ENCODE measurements around the gene NKD2. TPM values are rescaled to one million over a fixed set of nuclear protein-coding genes. Genes with fewer than 3 reads are reported as not detected.
"Not testable (repeated sequence)": the region's sequence is repeated elsewhere in the genome, so short reads cannot be mapped to it uniquely, and the experiment has no call there.

Gene NKD2
- total RNA-seq, 1 donor from 2014 or later = 41.7 TPM

DNA sequence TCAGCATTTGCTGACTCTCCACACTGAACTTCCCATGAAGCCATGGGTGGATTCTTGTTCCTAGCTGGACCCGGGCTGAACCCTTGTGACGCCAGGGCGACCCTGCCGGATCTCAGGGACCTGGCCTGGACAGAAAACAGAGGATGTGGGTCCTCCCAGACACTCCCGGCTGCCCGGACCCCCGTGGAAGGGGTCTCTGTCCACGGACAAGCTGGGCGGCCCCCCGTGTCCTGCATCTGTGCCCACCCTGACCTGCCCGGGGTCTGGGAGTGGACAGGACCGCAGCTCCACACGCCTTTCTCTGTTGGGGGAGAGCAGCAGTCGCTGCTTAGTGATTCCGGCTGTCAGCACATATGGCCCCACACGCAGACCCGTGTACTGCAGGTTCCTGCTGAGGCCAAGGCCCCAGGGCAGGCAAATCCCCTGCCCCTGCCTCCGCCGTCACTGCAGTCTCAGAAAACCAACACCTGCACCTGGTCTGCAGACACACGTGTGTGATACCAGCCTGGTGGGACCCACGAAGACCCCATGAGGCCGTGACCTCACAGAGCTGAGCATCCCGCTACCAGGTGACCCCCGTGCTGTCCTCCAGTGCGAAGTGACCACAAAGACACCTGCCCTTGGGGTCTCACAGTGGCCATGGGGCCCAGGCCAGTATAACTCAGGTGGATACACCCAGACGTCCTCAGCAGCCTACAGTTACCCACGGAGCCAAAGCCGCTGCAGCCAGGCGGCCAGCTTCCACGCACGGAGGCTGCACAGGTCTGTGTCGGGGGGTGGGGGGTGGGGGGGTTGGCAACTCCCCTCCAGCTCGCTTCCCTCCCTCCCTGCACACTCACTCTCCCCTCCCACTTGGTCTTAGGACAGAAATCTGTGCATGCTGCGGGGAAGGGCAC lies 50.6 kb downstream of the NKD2 start:
- H3K4me1 Mint-ChIP-seq (ENCODE audit: low read depth, unreplicated experiment) = peaks cover 4% of the 10 kb centered on the region
- no peak overlapping the region for H3K4me3 Mint-ChIP-seq (ENCODE audit: unreplicated experiment)
- peaks cover 17% of the 10 kb centered on the region for H3K27me3 Mint-ChIP-seq (ENCODE audit: unreplicated experiment)
- H3K9me3 Mint-ChIP-seq (ENCODE audit: unreplicated experiment) = peaks cover 6% of the 10 kb centered on the region
- H3K27ac Mint-ChIP-seq (ENCODE audit: unreplicated experiment) = no peak overlapping the region
- H3K36me3 Mint-ChIP-seq (ENCODE audit: unreplicated experiment) = no peaks in the 10 kb centered on the region
- TF ChIP-seq, protein P1, sequence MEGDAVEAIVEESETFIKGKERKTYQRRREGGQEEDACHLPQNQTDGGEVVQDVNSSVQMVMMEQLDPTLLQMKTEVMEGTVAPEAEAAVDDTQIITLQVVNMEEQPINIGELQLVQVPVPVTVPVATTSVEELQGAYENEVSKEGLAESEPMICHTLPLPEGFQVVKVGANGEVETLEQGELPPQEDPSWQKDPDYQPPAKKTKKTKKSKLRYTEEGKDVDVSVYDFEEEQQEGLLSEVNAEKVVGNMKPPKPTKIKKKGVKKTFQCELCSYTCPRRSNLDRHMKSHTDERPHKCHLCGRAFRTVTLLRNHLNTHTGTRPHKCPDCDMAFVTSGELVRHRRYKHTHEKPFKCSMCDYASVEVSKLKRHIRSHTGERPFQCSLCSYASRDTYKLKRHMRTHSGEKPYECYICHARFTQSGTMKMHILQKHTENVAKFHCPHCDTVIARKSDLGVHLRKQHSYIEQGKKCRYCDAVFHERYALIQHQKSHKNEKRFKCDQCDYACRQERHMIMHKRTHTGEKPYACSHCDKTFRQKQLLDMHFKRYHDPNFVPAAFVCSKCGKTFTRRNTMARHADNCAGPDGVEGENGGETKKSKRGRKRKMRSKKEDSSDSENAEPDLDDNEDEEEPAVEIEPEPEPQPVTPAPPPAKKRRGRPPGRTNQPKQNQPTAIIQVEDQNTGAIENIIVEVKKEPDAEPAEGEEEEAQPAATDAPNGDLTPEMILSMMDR (IDR thresholded peaks at IDR 0.05; ENCODE audit: partially characterized antibody, unreplicated experiment) = no peak
- DNase-seq = peak; percentile 8

DNA sequence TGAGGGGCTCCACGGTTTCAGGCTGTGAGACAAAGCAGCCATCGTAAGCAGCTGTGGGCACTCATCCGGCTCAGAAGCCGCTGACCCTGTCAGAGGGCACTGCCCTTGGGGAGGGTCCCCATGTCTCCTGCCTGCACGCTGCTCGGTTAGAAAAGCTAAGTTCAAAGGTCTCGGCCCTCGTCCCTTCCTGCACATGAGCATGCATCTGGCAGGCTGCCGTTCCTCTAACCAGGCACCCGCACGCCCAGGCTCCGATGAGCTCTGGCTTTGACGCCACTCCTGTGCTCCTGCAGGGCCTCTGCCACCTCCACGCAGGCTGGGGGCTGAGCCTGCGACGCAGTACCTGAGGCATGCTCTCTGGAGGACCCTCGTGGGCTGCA lies 51.3 kb downstream of the NKD2 start:
- Mint-ChIP-seq H3K36me3 (ENCODE audit: unreplicated experiment) (no peaks in the 10 kb centered on the region), H3K4me1 (ENCODE audit: low read depth, unreplicated experiment) (peaks cover 4% of the 10 kb centered on the region), H3K27me3 (ENCODE audit: unreplicated experiment) (peaks cover 15% of the 10 kb centered on the region), H3K9me3 (ENCODE audit: unreplicated experiment) (peaks cover 6% of the 10 kb centered on the region), H3K27ac (ENCODE audit: unreplicated experiment) (no peak overlapping the region), H3K4me3 (ENCODE audit: unreplicated experiment) (no peak overlapping the region)
- peak; percentile 23 for DNase-seq
- TF ChIP-seq, protein P1 (IDR thresholded peaks at IDR 0.05; ENCODE audit: partially characterized antibody, unreplicated experiment) = no peak

DNA sequence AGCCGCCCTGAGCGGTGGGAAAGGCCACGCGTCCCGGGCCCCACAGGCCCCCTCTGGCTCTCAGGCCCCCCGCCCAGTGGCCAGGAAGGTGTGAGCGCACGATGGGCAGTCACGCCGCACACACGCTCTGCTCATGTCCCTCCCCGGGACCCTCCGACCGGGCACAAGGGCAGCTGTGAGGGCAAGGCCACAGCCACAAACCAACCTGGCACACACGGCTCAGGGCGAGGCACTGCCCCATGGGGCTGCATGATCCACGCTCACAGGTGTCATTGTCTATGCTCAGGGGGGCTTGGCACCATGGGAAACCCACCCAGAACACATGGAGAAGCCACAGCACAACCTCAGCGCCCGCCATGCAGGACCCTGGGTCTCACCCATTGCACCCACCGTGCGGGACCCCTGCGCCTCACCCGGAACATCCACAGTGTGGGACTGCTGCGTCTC lies 52.0 kb downstream of the NKD2 start:
- H3K9me3 Mint-ChIP-seq (ENCODE audit: unreplicated experiment) = peaks cover 6% of the 10 kb centered on the region
- H3K27ac Mint-ChIP-seq (ENCODE audit: unreplicated experiment) = no peak overlapping the region
- DNase-seq = peak; percentile 12
- TF ChIP-seq, protein P1 (IDR thresholded peaks at IDR 0.05; ENCODE audit: partially characterized antibody, unreplicated experiment) = no peak
- H3K4me3 Mint-ChIP-seq (ENCODE audit: unreplicated experiment) = no peak overlapping the region
- H3K27me3 Mint-ChIP-seq (ENCODE audit: unreplicated experiment) = peaks cover 10% of the 10 kb centered on the region
- H3K4me1 Mint-ChIP-seq (ENCODE audit: low read depth, unreplicated experiment) = peaks cover 3% of the 10 kb centered on the region
- no peaks in the 10 kb centered on the region for H3K36me3 Mint-ChIP-seq (ENCODE audit: unreplicated experiment)

DNA sequence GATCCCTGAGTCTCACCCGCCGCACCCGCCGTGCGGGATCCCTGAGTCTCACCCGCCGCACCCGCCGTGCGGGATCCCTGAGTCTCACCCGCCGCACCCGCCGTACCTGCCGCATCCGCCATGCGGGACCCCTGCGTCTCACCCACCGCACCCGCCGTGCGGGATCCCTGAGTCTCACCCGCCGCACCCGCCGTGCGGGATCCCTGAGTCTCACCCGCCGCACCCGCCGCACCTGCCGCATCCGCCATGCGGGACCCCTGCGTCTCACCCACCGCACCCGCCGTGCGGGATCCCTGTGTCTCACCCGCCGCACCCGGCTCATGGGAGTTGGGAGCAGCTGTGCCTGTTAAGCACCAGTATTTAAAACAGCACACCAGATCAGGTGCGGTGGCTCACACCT lies 52.7 kb downstream of the NKD2 start:
- not testable (repeated sequence) for H3K4me1 Mint-ChIP-seq (ENCODE audit: low read depth, unreplicated experiment); H3K9me3 Mint-ChIP-seq (ENCODE audit: unreplicated experiment); H3K27ac Mint-ChIP-seq (ENCODE audit: unreplicated experiment); H3K36me3 Mint-ChIP-seq (ENCODE audit: unreplicated experiment); H3K4me3 Mint-ChIP-seq (ENCODE audit: unreplicated experiment); H3K27me3 Mint-ChIP-seq (ENCODE audit: unreplicated experiment)
- DNase-seq = peak; percentile 10

DNA sequence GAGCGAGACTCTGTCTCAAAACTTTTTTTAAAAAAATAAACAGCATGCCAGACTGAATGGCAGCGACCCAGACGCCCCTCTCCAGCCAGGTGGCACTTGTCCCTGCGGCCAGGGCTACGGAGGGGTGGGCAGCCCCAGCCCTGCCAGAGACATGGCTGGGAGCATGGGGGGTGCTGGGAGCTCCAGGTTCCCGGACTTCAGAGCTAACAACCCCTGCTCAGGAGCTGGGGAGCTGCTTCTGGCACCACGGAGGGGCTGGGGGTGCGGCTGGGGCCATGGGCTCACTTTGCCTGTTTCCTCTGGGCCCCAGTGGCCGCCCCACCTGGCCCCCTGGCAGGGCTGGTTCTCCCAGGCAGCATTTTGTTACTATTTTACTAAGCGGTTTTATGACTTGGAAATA lies 53.3 kb downstream of the NKD2 start:
- Mint-ChIP-seq H3K36me3 (ENCODE audit: unreplicated experiment) (no peaks in the 10 kb centered on the region), H3K9me3 (ENCODE audit: unreplicated experiment) (peaks cover 6% of the 10 kb centered on the region), H3K4me3 (ENCODE audit: unreplicated experiment) (no peak overlapping the region), H3K4me1 (ENCODE audit: low read depth, unreplicated experiment) (peaks cover 3% of the 10 kb centered on the region), H3K27ac (ENCODE audit: unreplicated experiment) (no peak overlapping the region), H3K27me3 (ENCODE audit: unreplicated experiment) (peaks cover 9% of the 10 kb centered on the region)
- DNase-seq = no peak
- TF ChIP-seq, protein P1 (IDR thresholded peaks at IDR 0.05; ENCODE audit: partially characterized antibody, unreplicated experiment) = no peak
